GM23338 (cell line): ENCODE data around the gene BAG3. TPM values are rescaled to one million over a fixed set of nuclear protein-coding genes. Genes with fewer than 3 reads are reported as not detected.

Source experiments
- ATAC-seq: fragments of 200-7000 bp; cut with Tn5 transposase; 3 replicates; pipeline ENCODE4 v1.9.1; 2020
- DNase-seq: peaks from one replicate; pipeline ENCODE4 v3.0.0-alpha.2; 2015; ENCODE audit warnings: low spot score
- H2AFZ ChIP-seq: fragments of 200-600 bp; sonication (generic); 2 replicates; pipeline ENCODE4 v1.8.0; 2016; ENCODE audit warnings: antibody characterized with exemption, mild to moderate bottlenecking, moderate library complexity
- H3F3A ChIP-seq: fragments of 200-600 bp; sonication (generic); replicated peaks from 2 replicates; pipeline ENCODE4 v1.8.0; 2017; ENCODE audit warnings: antibody characterized with exemption, mixed run types, low read depth
- H3K27ac ChIP-seq: fragments of 200-600 bp; sonication (generic); 2 replicates; pipeline ENCODE4 v1.6.1; 2016; ENCODE audit warnings: low read depth
- H3K27me3 ChIP-seq: fragments of 200-600 bp; sonication (generic); 2 replicates; pipeline ENCODE4 v1.8.0; 2016; ENCODE audit warnings: mild to moderate bottlenecking, mixed run types, moderate library complexity; ENCODE audit not compliant: insufficient read depth
- H3K36me3 ChIP-seq: fragments of 200-600 bp; sonication (generic); 2 replicates; pipeline ENCODE4 v1.8.0; 2016; ENCODE audit warnings: mild to moderate bottlenecking; ENCODE audit not compliant: insufficient read depth
- H3K4me1 ChIP-seq: fragments of 200-600 bp; sonication (generic); 2 replicates; pipeline ENCODE4 v1.8.0; 2016; ENCODE audit warnings: mild to moderate bottlenecking, moderate library complexity; ENCODE audit not compliant: insufficient read depth
- H3K4me2 ChIP-seq: fragments of 200-600 bp; sonication (generic); 2 replicates; pipeline ENCODE4 v1.7.1; 2017; ENCODE audit warnings: mixed run types
- H3K4me3 ChIP-seq: fragments of 200-600 bp; sonication (generic); 2 replicates; pipeline ENCODE4 v1.6.1; 2016; ENCODE audit warnings: mixed run types
- H3K79me2 ChIP-seq: fragments of 200-600 bp; sonication (generic); replicated peaks from 2 replicates; pipeline ENCODE4 v1.8.0; 2017; ENCODE audit warnings: mild to moderate bottlenecking; ENCODE audit not compliant: insufficient read depth
- H3K9me2 ChIP-seq: fragments of 200-600 bp; sonication (generic); 2 replicates; pipeline ENCODE4 v1.8.0; 2017; ENCODE audit not compliant: insufficient read depth
- H4K20me1 ChIP-seq: fragments of 200-600 bp; sonication (generic); replicated peaks from 2 replicates; pipeline ENCODE4 v1.8.0; 2017; ENCODE audit warnings: mild to moderate bottlenecking; ENCODE audit not compliant: insufficient read depth
- H3K27ac Mint-ChIP-seq: 2 replicates; pipeline ENCODE4 v1.8.0; 2020; ENCODE audit warnings: inconsistent platforms, mild to moderate bottlenecking, moderate library complexity, mixed read lengths
- H3K27me3 Mint-ChIP-seq: 3 replicates; pipeline ENCODE4 v1.8.0; 2022; ENCODE audit warnings: low read depth, mild to moderate bottlenecking, moderate library complexity, mixed read lengths, inconsistent platforms; ENCODE audit not compliant: insufficient read depth, poor library complexity
- H3K36me3 Mint-ChIP-seq: 3 replicates; pipeline ENCODE4 v1.8.0; 2021; ENCODE audit warnings: low read depth, mild to moderate bottlenecking, inconsistent platforms, moderate library complexity, mixed read lengths
- H3K4me1 Mint-ChIP-seq: 3 replicates; pipeline ENCODE4 v1.8.0; 2020; ENCODE audit warnings: mild to moderate bottlenecking, inconsistent platforms, mixed read lengths
- H3K4me3 Mint-ChIP-seq: 3 replicates; pipeline ENCODE4 v1.8.0; 2021; ENCODE audit warnings: moderate library complexity, mild to moderate bottlenecking, inconsistent platforms, mixed read lengths
- H3K9me3 Mint-ChIP-seq: 3 replicates; pipeline ENCODE4 v1.8.0; 2020; ENCODE audit warnings: moderate library complexity, mild to moderate bottlenecking, inconsistent platforms, mixed read lengths
- CREB1 ChIP-seq: fragments of 250-450 bp; sonication (Bioruptor Pico); IDR thresholded peaks from 2 replicates; pipeline ENCODE4 v1.5.0; 2020; ENCODE audit warnings: low read depth, mild to moderate bottlenecking, moderate library complexity
- CTCF ChIP-seq, 2 experiments: fragments of 200-600 bp in 1 of 2; sonication (generic) in 1 of 2; conservative IDR thresholded peaks; 2 replicates each; pipeline versions ENCODE4 v1.5.1 to v1.6.1; 2016 to 2017; ENCODE audit warnings: antibody characterized with exemption in 2 of 2, low read depth in 2 of 2, mild to moderate bottlenecking in 2 of 2, moderate library complexity in 1 of 2
- EZH2 ChIP-seq: fragments of 200-600 bp; sonication (generic); IDR thresholded peaks from one replicate; pipeline ENCODE4 v1.8.0; 2017; ENCODE audit warnings: antibody characterized with exemption, mild to moderate bottlenecking, low read depth; ENCODE audit not compliant: unreplicated experiment
- EZH2phosphoT487 ChIP-seq: fragments of 200-600 bp; sonication (generic); IDR thresholded peaks from one replicate; pipeline ENCODE4 v1.8.1; 2018; ENCODE audit warnings: antibody characterized with exemption; ENCODE audit not compliant: unreplicated experiment
- JUNB ChIP-seq: IDR thresholded peaks from one replicate; pipeline ENCODE4 v1.6.1; 2016; ENCODE audit warnings: antibody characterized with exemption; ENCODE audit not compliant: unreplicated experiment
- POLR2AphosphoS5 ChIP-seq: IDR thresholded peaks from 2 replicates; pipeline ENCODE4 v1.6.1; 2016; ENCODE audit warnings: antibody characterized with exemption, low read depth
- STAT1 ChIP-seq: IDR thresholded peaks from one replicate; pipeline ENCODE4 v1.6.1; 2016; ENCODE audit warnings: antibody characterized with exemption; ENCODE audit not compliant: unreplicated experiment
- ZNF114 ChIP-seq: fragments of 250-450 bp; sonication (Bioruptor Pico); IDR thresholded peaks from 2 replicates; pipeline ENCODE4 v1.5.0; 2020; ENCODE audit warnings: mild to moderate bottlenecking, moderate library complexity
- ZNF331 ChIP-seq: fragments of 250-450 bp; sonication (Bioruptor Pico); IDR thresholded peaks from 2 replicates; pipeline ENCODE4 v1.5.0; 2020; ENCODE audit warnings: low read depth, mild to moderate bottlenecking, moderate library complexity
- ZNF462 ChIP-seq: fragments of 250-450 bp; sonication (Bioruptor Pico); IDR thresholded peaks from 2 replicates; pipeline ENCODE4 v1.5.0; 2020; ENCODE audit warnings: mild to moderate bottlenecking, moderate library complexity
- polyA plus RNA-seq: library from polyadenylated mRNA; unstranded; fragments of >200 nt; fragmentation: Nextera tagmentation; extraction: Ambion mirVana; gene quantifications from 2 replicates; pipeline ENCODE4 v1.2.1, GENCODE V29; 2016
- total RNA-seq: library from RNA; depleted of rRNA; stranded (reverse); fragments of >200 nt; shearing (Covaris generic); gene quantifications from 2 replicates; pipeline ENCODE4 v1.2.3, GENCODE V29; 2014
- TF ChIP-seq, protein P1 (sequence below): IDR thresholded peaks from one replicate; pipeline ENCODE4 v1.6.1; 2018; ENCODE audit warnings: antibody characterized with exemption; ENCODE audit not compliant: unreplicated experiment
- TF ChIP-seq, protein P2 (sequence below): IDR thresholded peaks from 2 replicates; pipeline ENCODE4 v1.6.1; 2016; ENCODE audit warnings: antibody characterized with exemption

Gene BAG3
- total and polyA plus RNA-seq, 2 experiments from 2014 or later = 8.2 to 8.4 TPM

DNA sequence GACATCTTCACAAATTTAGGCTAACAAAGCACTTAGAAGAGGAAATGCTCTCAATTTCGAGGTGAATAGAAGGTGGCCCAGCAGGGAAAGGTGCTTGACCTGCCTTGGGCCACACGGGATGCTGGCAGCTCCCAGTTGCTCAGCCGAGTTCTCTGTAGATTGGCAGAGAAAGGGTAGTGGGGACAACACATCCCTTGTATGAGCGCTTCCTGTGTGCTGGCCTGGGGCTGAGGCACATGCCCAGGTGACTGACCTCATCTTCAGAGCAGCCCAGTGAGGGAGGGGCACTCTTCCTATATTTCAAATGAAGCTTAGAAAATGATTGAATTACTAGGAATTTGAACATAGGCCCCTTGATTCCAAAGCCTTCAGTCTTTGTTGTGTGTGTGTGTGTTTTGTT is 20.2 kb downstream of the BAG3 start:
- H4K20me1 ChIP-seq = 0 out of 2 replicates have a peak, but pooled peaks cover 3% of the 10 kb centered on the region
- no peaks in the 10 kb centered on the region for H3K9me3 Mint-ChIP-seq

More for the DNA sequence above, 20.2 kb downstream of the BAG3 start:
- H3K27ac Mint-ChIP-seq = no peak overlapping the region
- peaks cover 5% of the 10 kb centered on the region for H3K4me1 ChIP-seq
- H3K36me3 Mint-ChIP-seq = peaks cover 15% of the 10 kb centered on the region
- no peak overlapping the region for H3K4me3 Mint-ChIP-seq
- H3K4me2 ChIP-seq = no peak overlapping the region
- ATAC-seq (no peak), DNase-seq (no peak)
- no peaks in the 10 kb centered on the region for H3K9me2 ChIP-seq
- H3K27me3 ChIP-seq = no peaks in the 10 kb centered on the region
- H3K79me2 ChIP-seq = no peaks in the 10 kb centered on the region
- no peak overlapping the region for H3K4me3 ChIP-seq
- H3K27ac ChIP-seq = no peak overlapping the region
- no peak for TF ChIP-seq JUNB
- TF ChIP-seq, protein P1, sequence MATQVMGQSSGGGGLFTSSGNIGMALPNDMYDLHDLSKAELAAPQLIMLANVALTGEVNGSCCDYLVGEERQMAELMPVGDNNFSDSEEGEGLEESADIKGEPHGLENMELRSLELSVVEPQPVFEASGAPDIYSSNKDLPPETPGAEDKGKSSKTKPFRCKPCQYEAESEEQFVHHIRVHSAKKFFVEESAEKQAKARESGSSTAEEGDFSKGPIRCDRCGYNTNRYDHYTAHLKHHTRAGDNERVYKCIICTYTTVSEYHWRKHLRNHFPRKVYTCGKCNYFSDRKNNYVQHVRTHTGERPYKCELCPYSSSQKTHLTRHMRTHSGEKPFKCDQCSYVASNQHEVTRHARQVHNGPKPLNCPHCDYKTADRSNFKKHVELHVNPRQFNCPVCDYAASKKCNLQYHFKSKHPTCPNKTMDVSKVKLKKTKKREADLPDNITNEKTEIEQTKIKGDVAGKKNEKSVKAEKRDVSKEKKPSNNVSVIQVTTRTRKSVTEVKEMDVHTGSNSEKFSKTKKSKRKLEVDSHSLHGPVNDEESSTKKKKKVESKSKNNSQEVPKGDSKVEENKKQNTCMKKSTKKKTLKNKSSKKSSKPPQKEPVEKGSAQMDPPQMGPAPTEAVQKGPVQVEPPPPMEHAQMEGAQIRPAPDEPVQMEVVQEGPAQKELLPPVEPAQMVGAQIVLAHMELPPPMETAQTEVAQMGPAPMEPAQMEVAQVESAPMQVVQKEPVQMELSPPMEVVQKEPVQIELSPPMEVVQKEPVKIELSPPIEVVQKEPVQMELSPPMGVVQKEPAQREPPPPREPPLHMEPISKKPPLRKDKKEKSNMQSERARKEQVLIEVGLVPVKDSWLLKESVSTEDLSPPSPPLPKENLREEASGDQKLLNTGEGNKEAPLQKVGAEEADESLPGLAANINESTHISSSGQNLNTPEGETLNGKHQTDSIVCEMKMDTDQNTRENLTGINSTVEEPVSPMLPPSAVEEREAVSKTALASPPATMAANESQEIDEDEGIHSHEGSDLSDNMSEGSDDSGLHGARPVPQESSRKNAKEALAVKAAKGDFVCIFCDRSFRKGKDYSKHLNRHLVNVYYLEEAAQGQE = no peak
- no peak for TF ChIP-seq EZH2
- no peak for TF ChIP-seq ZNF114 (CRISPR knock-in tag)
- TF ChIP-seq CREB1 (CRISPR knock-in tag) = no peak
- TF ChIP-seq POLR2AphosphoS5 = no peak
- TF ChIP-seq EZH2phosphoT487 = no peak
- TF ChIP-seq STAT1 = no peak
- TF ChIP-seq, protein P2, sequence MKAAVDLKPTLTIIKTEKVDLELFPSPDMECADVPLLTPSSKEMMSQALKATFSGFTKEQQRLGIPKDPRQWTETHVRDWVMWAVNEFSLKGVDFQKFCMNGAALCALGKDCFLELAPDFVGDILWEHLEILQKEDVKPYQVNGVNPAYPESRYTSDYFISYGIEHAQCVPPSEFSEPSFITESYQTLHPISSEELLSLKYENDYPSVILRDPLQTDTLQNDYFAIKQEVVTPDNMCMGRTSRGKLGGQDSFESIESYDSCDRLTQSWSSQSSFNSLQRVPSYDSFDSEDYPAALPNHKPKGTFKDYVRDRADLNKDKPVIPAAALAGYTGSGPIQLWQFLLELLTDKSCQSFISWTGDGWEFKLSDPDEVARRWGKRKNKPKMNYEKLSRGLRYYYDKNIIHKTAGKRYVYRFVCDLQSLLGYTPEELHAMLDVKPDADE = no peak
- no peak for TF ChIP-seq ZNF462 (CRISPR knock-in tag)
- TF ChIP-seq CTCF (conservative IDR thresholded peaks at IDR 0.05; ENCODE audit: low read depth in 2 of 2) = no peak
- TF ChIP-seq ZNF331 = no peak
- H2AFZ ChIP-seq = no peak overlapping the region
- peaks cover 40% of the 10 kb centered on the region for H3K4me1 Mint-ChIP-seq
- H3K36me3 ChIP-seq = peaks cover 10% of the 10 kb centered on the region; the same call in 1 of the 2 replicates
- H3F3A ChIP-seq = no peaks in the 10 kb centered on the region
- peaks cover 7% of the 10 kb centered on the region for H3K27me3 Mint-ChIP-seq
